HS-5 (cell line): ENCODE measurements around the gene NUP210.

ENCODE experiments used
- DNase-seq: peaks from one replicate; pipeline ENCODE4 v3.0.0-alpha.2; 2012; ENCODE audit warnings: low read depth

NUP210 gene

DNA sequence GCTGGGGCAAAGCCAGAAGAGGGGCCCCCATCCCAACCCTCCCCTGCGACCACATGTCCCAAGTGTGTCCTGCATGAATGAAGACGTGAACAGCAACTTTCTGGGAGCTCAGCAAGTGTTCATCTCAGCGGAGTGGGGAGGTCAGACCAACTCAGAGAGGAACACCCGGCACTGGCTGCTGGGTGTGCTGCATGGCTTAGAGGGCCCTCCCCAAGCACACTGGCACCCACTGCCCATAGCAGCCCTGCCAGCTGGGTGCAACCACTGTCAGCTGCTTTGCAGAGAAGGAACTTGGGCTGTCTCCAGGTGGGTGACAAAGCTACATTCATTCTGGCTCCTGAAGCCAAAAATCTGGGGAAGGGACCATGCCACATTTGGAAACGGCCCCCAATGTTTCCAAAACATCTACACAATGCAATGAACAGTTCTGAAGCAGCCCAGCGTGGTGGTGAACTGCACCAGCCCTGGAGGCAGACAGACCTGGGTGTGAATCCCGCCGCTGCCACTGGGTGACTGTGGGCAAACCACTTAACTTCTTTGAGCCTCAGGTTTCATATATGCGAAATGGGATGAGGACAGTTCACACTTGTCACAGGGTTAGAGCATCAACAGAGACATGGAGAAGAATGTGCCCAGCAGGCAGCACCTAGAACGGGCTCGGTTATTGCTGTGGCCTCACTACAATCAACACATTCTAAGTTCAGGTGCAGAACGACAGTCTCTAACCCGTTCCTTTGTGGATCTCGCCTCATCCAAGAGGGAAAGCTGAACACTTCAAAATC lies 145.4 kb downstream of the NUP210 start:
- DNase-seq = no peak

DNA sequence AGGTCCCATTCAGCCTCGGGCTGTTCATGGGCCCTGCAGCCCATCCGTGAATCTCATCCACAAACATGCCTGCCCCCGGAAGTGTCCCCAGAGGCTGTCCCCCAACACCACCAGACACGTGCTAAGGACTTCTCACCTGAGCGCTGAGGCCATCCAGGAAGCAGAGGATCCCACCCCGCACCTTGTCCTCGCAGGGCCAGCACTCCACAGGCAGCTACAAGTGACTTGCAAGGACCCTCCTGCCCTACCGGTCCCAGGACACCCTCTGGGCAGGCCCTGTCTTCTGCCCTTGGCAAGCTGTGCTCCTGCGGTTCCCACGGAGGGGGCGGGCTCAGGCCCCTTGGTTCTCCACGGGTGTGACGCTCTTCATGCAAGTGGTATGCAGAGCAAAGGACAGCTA lies 146.0 kb downstream of the NUP210 start:
- DNase-seq = no peak

DNA sequence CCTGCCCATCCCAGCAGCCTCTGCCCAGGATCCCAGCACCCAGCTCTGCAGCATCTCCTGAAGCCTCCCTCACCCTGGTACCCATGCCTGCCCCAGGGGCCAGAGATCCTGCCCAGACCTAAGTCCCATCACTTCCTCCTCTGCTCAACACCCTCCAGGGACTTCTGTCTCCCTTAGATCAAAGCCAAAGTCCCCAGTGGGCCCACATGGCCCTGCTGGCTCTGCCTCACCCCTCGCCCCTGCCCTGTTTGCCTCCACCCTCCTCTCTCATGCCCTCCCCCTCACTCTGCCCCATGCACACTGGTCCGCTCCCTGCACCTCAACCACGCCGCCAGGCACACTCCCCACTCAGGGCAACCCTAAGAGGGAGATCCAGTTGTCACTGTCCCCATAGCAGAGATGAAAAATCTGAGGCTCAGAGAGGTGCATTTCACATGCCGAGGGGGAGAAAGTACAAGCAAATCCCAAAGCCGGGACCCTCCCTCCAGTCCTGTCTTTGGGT lies 146.5 kb downstream of the NUP210 start:
- no peak for DNase-seq

DNA sequence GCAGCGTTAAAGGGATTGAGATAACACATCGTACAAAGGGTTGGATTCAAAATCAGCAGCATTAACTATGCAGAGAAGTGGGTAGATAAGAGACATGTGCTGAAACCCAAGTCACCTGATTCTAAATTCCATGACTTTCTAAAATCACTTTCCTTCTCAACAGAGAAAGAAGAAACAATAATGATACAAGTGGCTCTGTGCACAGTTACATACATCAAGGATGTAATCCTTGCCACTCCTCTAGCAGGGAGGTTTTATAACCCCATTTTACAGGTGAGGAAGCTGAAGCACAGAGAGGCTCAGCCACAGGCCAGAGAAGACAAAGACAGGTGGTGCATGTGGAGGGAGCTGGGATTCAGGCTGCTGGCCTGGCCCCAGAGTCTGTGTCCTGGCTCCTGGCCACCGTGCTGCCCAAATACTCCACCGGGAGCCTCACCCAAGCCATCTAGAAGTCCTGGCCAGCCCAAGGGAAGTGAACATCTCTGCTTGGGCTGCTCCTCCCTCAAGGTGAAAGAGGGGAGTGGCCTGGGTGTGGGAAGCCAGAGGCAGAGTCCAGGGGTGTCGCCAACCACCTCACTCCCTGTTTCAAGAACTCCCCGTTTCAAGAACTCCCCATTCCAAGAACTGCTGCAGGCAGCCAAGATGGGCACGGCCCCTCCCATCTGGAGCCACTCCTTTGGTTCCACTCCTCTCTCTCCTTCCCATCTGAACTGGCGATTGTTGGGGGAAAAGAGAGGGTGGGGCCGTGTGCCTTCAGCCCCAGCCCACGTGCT lies 147.1 kb downstream of the NUP210 start:
- DNase-seq = no peak

DNA sequence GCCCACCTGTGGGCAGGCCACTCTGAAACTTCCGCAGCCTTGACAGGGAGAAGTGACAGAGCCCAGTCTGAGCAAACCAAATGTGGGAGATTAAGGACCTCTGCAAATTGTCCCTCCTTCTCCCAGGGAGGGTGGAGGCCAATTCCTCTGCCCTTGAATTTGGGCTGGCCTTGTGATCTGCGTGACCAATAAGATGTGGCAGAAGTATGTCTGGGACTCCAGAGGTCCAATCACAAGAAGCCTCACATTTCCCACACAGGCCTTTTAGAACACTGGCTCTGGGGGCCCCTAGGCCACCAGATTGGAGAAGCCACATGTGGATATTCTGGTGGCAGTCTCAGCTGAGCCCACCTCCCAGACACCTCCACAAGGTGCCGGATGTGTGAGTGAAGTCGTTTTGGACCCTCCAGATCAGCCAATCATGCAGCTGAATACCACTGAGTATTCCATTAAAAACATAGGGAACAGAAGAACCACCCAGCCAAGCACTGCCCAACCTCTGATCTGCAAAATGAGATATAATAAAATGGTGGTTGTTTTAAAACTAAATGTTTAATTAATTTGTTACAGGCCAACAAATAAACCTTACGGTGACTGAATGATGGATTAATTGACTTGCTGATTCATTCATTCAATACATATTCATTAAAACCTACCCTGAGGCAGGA lies 150.3 kb downstream of the NUP210 start:
- DNase-seq = no peak

DNA sequence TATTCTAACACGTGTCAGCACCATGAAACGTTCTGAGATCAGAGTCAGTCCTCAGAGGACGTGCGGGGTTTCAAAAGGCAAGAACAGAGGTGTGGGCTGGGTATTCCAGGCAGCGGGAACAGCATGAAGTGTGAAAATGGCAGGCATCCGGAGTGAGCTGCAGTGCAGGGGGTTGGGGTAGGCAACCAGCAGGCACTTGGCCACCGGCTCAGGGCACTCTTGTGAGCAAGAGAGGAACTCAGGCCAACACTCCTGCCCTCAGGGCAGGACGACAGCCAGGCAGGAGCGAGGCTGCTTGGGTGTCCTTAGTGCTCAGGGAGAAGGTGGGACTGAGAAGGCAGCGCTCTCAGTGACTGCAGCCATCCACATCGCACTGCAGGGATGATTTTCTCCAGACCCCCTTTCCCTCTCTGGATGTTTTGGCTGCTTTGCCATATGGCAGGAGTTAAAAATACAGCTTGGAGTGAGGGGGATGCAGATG lies 151.1 kb downstream of the NUP210 start:
- DNase-seq = no peak

DNA sequence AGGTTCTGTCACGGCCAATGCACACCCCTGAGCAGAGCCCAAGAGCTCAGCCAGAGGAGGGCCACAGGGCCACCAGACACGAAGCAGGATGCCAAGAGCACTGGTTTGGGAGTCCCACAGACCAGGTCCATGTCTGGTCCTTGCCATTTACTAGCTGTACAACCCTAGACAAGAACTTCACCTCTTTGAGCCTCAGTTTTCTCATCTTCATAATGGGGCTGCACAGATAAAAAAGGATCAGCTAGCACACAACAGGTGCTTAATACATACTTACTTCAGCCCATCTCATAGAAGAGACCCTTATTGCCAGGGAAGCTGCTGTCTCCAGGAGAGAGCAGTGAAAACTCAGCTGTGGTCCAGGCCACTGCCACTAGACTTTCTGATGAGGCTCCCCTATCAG lies 152.0 kb downstream of the NUP210 start:
- no peak for DNase-seq

DNA sequence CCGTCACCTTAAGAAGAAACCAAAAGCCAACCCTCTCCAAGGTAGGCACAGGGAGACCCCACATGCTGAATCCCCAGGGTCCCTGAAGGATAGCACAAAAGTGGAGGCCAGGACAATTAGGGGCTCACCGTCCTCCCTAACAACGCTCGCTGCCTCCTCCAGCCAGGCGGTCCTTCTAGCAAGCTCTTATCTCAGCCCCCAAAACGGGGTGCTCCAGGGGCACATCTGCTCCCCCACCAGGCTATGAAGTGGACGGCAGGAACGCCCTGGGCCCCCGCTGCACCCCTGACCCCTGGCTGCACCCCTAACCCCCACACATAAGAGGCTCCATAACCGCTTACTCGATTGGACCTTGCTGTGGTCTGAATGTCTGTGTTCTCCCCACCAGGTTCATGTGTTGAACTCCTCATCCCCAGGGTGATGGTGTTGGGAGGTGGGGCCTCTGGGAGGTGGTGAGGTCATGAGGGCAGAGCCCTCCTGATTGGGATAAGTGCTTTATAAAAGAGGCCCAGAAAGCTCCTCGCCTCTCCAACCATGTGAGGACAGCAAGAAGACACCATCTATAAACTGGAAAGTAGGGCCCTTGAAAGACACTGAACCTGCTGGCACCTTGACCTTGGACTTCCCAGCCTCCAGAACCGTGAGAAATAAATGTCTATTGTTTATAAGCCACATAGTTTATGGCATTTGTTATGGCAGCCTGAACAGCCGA lies 153.3 kb downstream of the NUP210 start:
- no peak for DNase-seq
